ENCODE results near the gene CYP17A1.

DNA sequence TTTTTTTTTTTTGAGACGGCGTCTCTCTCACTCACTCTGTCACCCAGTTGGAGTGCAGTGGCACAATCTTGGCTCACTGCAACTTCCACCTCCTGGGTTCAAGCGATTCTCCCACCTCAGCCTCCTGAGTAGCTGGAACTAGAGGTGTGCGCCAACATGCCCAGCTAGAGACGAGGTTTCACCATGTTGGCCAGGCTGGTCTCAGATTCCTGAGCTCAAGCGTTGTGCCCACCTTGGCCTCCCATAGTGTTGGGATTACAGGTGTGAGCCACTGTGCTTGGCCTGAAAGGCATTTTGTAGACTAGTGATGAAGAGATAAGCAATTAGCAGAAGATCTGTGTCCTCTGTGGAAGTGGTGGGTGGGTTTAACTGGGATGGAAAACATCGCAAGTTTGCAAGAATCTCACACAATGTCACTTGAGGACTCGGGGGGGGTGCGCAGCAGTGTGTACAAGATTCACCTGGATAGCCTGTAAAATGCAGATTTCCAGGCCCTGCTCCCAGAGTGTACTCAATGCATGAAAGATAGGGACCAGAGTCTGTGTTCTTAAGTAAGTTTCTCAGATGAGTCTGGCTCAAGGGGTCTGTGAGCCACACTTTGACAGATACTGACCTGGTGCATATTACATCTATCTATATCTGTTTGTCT is 10.9 kb downstream of the CYP17A1 start:
- TF ChIP-seq ATF3 (IDR thresholded peaks at IDR 0.05; ENCODE audit: borderline replicate concordance, extremely low read depth, low read depth, low read length) (no peak), ZZZ3 (IDR thresholded peaks at IDR 0.05; ENCODE audit: control insufficient read depth, insufficient read length, low read depth) (no peak), EZH2 (IDR thresholded peaks at IDR 0.05; ENCODE audit: borderline replicate concordance, control insufficient read depth, low read depth, low read length) (no peak), HDAC6 (IDR thresholded peaks at IDR 0.05; ENCODE audit: unreplicated experiment) (no peak), POLR2A (IDR thresholded peaks at IDR 0.05; ENCODE audit: low read depth, low read length) (no peak)
- TF ChIP-seq, protein P1, sequence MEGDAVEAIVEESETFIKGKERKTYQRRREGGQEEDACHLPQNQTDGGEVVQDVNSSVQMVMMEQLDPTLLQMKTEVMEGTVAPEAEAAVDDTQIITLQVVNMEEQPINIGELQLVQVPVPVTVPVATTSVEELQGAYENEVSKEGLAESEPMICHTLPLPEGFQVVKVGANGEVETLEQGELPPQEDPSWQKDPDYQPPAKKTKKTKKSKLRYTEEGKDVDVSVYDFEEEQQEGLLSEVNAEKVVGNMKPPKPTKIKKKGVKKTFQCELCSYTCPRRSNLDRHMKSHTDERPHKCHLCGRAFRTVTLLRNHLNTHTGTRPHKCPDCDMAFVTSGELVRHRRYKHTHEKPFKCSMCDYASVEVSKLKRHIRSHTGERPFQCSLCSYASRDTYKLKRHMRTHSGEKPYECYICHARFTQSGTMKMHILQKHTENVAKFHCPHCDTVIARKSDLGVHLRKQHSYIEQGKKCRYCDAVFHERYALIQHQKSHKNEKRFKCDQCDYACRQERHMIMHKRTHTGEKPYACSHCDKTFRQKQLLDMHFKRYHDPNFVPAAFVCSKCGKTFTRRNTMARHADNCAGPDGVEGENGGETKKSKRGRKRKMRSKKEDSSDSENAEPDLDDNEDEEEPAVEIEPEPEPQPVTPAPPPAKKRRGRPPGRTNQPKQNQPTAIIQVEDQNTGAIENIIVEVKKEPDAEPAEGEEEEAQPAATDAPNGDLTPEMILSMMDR (IDR thresholded peaks at IDR 0.05 in 2 of 3, conservative IDR thresholded peaks at IDR 0.05 in 1 of 3; ENCODE audit: control insufficient read depth in 2 of 3, extremely low read depth in 1 of 3, insufficient read depth in 1 of 3, low read depth in 3 of 3, low read length in 3 of 3), result no peak

All from GM12878 (cell line).